Measurements from ENCODE around the gene UBTD1. TPM values are rescaled to one million over a fixed set of nuclear protein-coding genes. Genes with fewer than 3 reads are reported as not detected.

UBTD1 gene
- total RNA-seq, 1 experiment from 2014 or later: 19.0 TPM

DNA sequence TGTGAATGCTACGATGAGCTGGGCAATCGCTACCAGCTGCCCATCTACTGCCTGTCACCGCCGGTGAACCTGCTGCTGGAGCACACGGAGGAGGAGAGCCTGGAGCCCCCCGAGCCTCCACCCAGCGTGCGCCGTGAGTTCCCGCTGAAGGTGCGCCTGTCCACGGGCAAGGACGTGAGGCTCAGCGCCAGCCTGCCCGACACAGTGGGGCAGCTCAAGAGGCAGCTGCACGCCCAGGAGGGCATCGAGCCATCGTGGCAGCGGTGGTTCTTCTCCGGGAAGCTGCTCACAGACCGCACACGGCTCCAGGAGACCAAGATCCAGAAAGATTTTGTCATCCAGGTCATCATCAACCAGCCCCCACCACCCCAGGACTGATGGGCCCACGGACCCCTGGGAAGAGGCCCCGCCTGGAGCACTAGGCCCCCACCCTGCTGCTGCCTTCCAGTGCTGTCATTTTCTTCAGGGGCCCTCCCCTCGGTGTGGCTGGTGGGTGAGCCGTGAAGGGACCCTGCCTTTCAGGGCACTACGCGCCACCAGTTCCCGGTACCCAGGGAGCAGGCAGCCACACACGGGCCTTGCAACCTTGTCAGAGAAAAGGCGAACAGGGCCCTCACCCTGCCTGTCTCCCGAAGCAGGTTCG, 71.5 kb downstream of the UBTD1 start:
- no peak overlapping the region for H2BK20ac ChIP-seq (ENCODE audit: low read depth, low read length, poor library complexity, severe bottlenecking)
- TF ChIP-seq, protein P1, sequence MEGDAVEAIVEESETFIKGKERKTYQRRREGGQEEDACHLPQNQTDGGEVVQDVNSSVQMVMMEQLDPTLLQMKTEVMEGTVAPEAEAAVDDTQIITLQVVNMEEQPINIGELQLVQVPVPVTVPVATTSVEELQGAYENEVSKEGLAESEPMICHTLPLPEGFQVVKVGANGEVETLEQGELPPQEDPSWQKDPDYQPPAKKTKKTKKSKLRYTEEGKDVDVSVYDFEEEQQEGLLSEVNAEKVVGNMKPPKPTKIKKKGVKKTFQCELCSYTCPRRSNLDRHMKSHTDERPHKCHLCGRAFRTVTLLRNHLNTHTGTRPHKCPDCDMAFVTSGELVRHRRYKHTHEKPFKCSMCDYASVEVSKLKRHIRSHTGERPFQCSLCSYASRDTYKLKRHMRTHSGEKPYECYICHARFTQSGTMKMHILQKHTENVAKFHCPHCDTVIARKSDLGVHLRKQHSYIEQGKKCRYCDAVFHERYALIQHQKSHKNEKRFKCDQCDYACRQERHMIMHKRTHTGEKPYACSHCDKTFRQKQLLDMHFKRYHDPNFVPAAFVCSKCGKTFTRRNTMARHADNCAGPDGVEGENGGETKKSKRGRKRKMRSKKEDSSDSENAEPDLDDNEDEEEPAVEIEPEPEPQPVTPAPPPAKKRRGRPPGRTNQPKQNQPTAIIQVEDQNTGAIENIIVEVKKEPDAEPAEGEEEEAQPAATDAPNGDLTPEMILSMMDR (conservative IDR thresholded peaks at IDR 0.05): no peak
- no CpG with 5 or more reads among the region's 33 CpGs for WGBS (ENCODE audit: extremely low coverage, insufficient read length, low lambda C conversion rate)

More for the DNA sequence above, 71.5 kb downstream of the UBTD1 start:
- Histone ChIP-seq H3K27me3 (ENCODE audit: insufficient read depth, low read length) (no peaks in the 10 kb centered on the region), H3K79me1 (ENCODE audit: insufficient read depth, low read depth, low read length, poor library complexity, severe bottlenecking) (no peaks in the 10 kb centered on the region), H4K5ac (ENCODE audit: insufficient read length, low read depth, low read length) (no peak overlapping the region), H2BK5ac (ENCODE audit: insufficient read length, low read length) (no peak overlapping the region), H3K9me3 (ENCODE audit: control insufficient read depth, low read depth, low read length) (no peaks in the 10 kb centered on the region), H2BK12ac (ENCODE audit: insufficient read length, low read depth, low read length) (no peak overlapping the region), H3K14ac (ENCODE audit: insufficient read depth, low read length) (no peak overlapping the region), H4K8ac (replicated peaks; ENCODE audit: insufficient read length, low read depth, low read length) (no peak overlapping the region), H2AK5ac (ENCODE audit: insufficient read length, low read length) (no peak overlapping the region), H3K4me1 (ENCODE audit: insufficient read depth, low read length) (no peaks in the 10 kb centered on the region), H2BK15ac (ENCODE audit: low read depth, low read length) (no peak overlapping the region), H4K20me1 (ENCODE audit: control insufficient read depth, insufficient read depth, insufficient read length) (no peaks in the 10 kb centered on the region), H3K4me2 (ENCODE audit: insufficient read depth, insufficient read length, low read length) (no peak overlapping the region), H3K9ac (ENCODE audit: extremely low read depth, insufficient read length, low read length) (no peak overlapping the region), H3T11ph (ENCODE audit: low read length) (no peak overlapping the region), H2BK120ac (ENCODE audit: low read depth, low read length, poor library complexity, severe bottlenecking) (no peak overlapping the region), H3K79me2 (ENCODE audit: insufficient read depth, low read length) (no peaks in the 10 kb centered on the region), H3K23ac (ENCODE audit: insufficient read length, low read depth, low read length) (no peak overlapping the region), H4K91ac (ENCODE audit: insufficient read length, low read depth, low read length) (no peak overlapping the region), H3K23me2 (ENCODE audit: insufficient read length, low read depth, low read length, poor library complexity, severe bottlenecking) (no peaks in the 10 kb centered on the region), H3K4ac (ENCODE audit: low read depth, low read length) (no peak overlapping the region), H3K27ac (ENCODE audit: insufficient read length, low read depth, low read length) (no peak overlapping the region), H3K56ac (ENCODE audit: insufficient read length, low read depth, low read length) (no peak overlapping the region), H3K18ac (ENCODE audit: insufficient read length, low read depth, low read length) (no peak overlapping the region), H2AFZ (ENCODE audit: low read length) (no peak overlapping the region)
- H3K36me3 Mint-ChIP-seq (ENCODE audit: insufficient read depth in 1 of 3, low read depth in 3 of 3): peaks cover 0 to 12% (median 0%) of the 10 kb centered on the region in 3 experiments; a peak in 3 of 7 replicates
- H3K4me3 Mint-ChIP-seq: no peak overlapping the region
- DNase-seq: no peak
- H3K9me3 Mint-ChIP-seq: no peaks in the 10 kb centered on the region
- H3K4me1 Mint-ChIP-seq: peaks cover 11 to 16% of the 10 kb centered on the region in 2 experiments
- no peak overlapping the region for H3K27ac Mint-ChIP-seq
- H3K27me3 Mint-ChIP-seq (ENCODE audit: low read depth): no peaks in the 10 kb centered on the region
